Neural progenitor cell (in vitro differentiated cells): ENCODE measurements around the gene FAM78A. TPM values are rescaled to one million over a fixed set of nuclear protein-coding genes. Genes with fewer than 3 reads are reported as not detected.

ENCODE experiments used
- DNase-seq: peaks from one replicate; pipeline ENCODE4 v3.0.0-alpha.2; 2016; ENCODE audit warnings: low spot score
- H2AFZ ChIP-seq: fragments of 200-600 bp; sonication (generic); replicated peaks from 2 replicates; pipeline ENCODE4 v1.6.1; 2016; ENCODE audit warnings: antibody characterized with exemption
- H3F3A ChIP-seq: fragments of 200-600 bp; sonication (generic); 2 replicates; pipeline ENCODE4 v1.6.1; 2016; ENCODE audit warnings: antibody characterized with exemption, low read depth
- H3K27ac ChIP-seq: fragments of 200-600 bp; sonication (generic); 2 replicates; pipeline ENCODE4 v1.5.1; 2016; ENCODE audit warnings: mild to moderate bottlenecking
- H3K27me3 ChIP-seq: fragments of 200-600 bp; sonication (generic); 2 replicates; pipeline ENCODE4 v1.6.1; 2016; ENCODE audit warnings: mild to moderate bottlenecking, moderate library complexity
- H3K36me3 ChIP-seq: fragments of 200-600 bp; sonication (generic); 2 replicates; pipeline ENCODE4 v1.5.1; 2016
- H3K4me1 ChIP-seq: fragments of 200-600 bp; sonication (generic); 2 replicates; pipeline ENCODE4 v1.6.1; 2016; ENCODE audit warnings: mixed run types
- H3K4me2 ChIP-seq: fragments of 200-600 bp; sonication (generic); 2 replicates; pipeline ENCODE4 v1.6.1; 2016
- H3K4me3 ChIP-seq: fragments of 200-600 bp; sonication (generic); 2 replicates; pipeline ENCODE4 v1.5.1; 2016
- H3K79me2 ChIP-seq: fragments of 200-600 bp; sonication (generic); 2 replicates; pipeline ENCODE4 v1.6.1; 2016; ENCODE audit warnings: low read depth
- H3K9ac ChIP-seq: fragments of 200-600 bp; sonication (generic); 2 replicates; pipeline ENCODE4 v1.6.1; 2016
- H3K9me3 ChIP-seq: fragments of 200-600 bp; sonication (generic); 2 replicates; pipeline ENCODE4 v1.5.1; 2016; ENCODE audit warnings: low read depth
- H4K20me1 ChIP-seq: fragments of 200-600 bp; sonication (generic); 2 replicates; pipeline ENCODE4 v1.6.1; 2016; ENCODE audit warnings: low read depth
- H3K27ac Mint-ChIP-seq: 3 replicates; pipeline ENCODE4 v1.8.0; 2021; ENCODE audit warnings: mixed read lengths
- H3K27me3 Mint-ChIP-seq: 2 replicates; pipeline ENCODE4 v1.8.0; 2022; ENCODE audit warnings: low read depth, mild to moderate bottlenecking, inconsistent platforms, moderate library complexity, mixed read lengths; ENCODE audit not compliant: insufficient read depth
- H3K36me3 Mint-ChIP-seq: 3 replicates; pipeline ENCODE4 v1.8.0; 2021; ENCODE audit warnings: mixed read lengths
- H3K4me1 Mint-ChIP-seq: 3 replicates; pipeline ENCODE4 v1.8.0; 2021; ENCODE audit warnings: mixed read lengths
- H3K4me3 Mint-ChIP-seq: 3 replicates; pipeline ENCODE4 v1.8.0; 2021; ENCODE audit warnings: mild to moderate bottlenecking, moderate library complexity, mixed read lengths
- H3K9me3 Mint-ChIP-seq: 3 replicates; pipeline ENCODE4 v1.8.0; 2020; ENCODE audit warnings: mixed read lengths
- EZH2 ChIP-seq: fragments of 200-600 bp; sonication (generic); IDR thresholded peaks from 2 replicates; pipeline ENCODE4 v1.6.1; 2017; ENCODE audit warnings: antibody characterized with exemption, mild to moderate bottlenecking, moderate library complexity
- EZH2phosphoT487 ChIP-seq: fragments of 200-600 bp; sonication (generic); IDR thresholded peaks from 2 replicates; pipeline ENCODE4 v1.6.1; 2017; ENCODE audit warnings: antibody characterized with exemption
- total RNA-seq: library from RNA; depleted of rRNA; stranded (reverse); fragments of >200 nt; gene quantifications from 2 replicates; pipeline ENCODE4 v1.2.3, GENCODE V29; 2015; ENCODE audit warnings: low replicate concordance
- TF ChIP-seq, protein P1 (sequence below): fragments of 200-600 bp; sonication (generic); IDR thresholded peaks from 2 replicates; pipeline ENCODE4 v1.5.1; 2017; ENCODE audit warnings: antibody characterized with exemption, mild to moderate bottlenecking

The FAM78A gene
- total RNA-seq, 1 donor from 2014 or later: 0.32 TPM

DNA sequence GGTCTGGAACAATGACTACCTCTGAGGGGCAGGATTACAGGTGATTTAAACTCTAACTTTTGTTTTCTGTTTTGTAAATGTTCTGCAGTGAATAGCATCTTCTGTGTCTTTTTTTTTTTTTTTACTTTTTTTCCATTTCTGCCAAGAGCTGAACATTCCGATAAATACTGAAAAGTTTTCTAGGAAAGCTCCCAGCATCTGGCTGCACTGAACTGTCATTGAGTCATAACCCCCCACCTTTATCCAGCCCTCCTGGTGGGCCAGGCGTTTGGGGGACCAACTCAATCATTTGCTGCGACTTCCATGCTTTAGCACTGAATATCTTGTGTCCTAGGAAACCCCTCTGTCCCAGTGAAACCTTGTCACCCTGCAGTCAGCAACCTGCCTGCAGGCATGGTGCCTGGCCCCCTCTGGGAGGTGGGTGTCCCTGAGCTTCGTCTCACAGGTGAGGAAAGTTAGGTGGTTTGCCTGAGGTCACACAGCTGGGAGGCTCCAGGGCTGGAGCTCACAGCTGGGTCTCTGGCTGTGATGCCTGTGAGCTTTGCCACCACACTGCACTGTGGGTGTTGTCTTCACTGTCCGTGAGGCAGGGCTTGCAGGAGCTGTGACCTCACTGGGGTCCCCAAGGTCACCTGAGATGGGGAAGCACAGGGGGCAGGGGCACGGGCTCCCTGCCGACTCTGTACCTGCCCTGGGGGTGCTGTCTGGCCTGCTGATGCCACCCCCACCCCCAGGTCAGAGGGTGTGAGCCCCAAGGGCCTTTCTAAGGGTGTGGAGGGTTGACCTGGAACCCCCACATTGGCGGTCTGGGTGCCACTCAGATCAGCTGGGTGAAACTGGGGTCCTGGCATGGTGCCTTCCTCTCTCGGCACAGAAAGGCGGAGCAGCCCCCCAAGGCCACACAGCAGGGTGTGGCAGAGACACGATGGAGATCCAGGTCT lies 27.3 kb upstream of the FAM78A start:
- Mint-ChIP-seq H3K27me3 (peaks cover 11% of the 10 kb centered on the region), H3K4me1 (peaks cover 12% of the 10 kb centered on the region), H3K4me3 (no peak overlapping the region), H3K36me3 (peaks cover 1% of the 10 kb centered on the region), H3K27ac (no peak overlapping the region), H3K9me3 (no peaks in the 10 kb centered on the region)
- Histone ChIP-seq H3K79me2 (no peaks in the 10 kb centered on the region), H4K20me1 (no peaks in the 10 kb centered on the region), H2AFZ (no peak overlapping the region), H3K4me3 (no peak overlapping the region), H3K36me3 (no peaks in the 10 kb centered on the region), H3K4me2 (no peak overlapping the region), H3K9me3 (no peaks in the 10 kb centered on the region), H3K9ac (no peak overlapping the region), H3K27me3 (no peaks in the 10 kb centered on the region), H3F3A (no peaks in the 10 kb centered on the region), H3K27ac (no peak overlapping the region), H3K4me1 (no peaks in the 10 kb centered on the region)
- no peak for DNase-seq
- TF ChIP-seq, protein P1, sequence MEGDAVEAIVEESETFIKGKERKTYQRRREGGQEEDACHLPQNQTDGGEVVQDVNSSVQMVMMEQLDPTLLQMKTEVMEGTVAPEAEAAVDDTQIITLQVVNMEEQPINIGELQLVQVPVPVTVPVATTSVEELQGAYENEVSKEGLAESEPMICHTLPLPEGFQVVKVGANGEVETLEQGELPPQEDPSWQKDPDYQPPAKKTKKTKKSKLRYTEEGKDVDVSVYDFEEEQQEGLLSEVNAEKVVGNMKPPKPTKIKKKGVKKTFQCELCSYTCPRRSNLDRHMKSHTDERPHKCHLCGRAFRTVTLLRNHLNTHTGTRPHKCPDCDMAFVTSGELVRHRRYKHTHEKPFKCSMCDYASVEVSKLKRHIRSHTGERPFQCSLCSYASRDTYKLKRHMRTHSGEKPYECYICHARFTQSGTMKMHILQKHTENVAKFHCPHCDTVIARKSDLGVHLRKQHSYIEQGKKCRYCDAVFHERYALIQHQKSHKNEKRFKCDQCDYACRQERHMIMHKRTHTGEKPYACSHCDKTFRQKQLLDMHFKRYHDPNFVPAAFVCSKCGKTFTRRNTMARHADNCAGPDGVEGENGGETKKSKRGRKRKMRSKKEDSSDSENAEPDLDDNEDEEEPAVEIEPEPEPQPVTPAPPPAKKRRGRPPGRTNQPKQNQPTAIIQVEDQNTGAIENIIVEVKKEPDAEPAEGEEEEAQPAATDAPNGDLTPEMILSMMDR: no peak
- TF ChIP-seq EZH2 (no peak), EZH2phosphoT487 (no peak)

DNA sequence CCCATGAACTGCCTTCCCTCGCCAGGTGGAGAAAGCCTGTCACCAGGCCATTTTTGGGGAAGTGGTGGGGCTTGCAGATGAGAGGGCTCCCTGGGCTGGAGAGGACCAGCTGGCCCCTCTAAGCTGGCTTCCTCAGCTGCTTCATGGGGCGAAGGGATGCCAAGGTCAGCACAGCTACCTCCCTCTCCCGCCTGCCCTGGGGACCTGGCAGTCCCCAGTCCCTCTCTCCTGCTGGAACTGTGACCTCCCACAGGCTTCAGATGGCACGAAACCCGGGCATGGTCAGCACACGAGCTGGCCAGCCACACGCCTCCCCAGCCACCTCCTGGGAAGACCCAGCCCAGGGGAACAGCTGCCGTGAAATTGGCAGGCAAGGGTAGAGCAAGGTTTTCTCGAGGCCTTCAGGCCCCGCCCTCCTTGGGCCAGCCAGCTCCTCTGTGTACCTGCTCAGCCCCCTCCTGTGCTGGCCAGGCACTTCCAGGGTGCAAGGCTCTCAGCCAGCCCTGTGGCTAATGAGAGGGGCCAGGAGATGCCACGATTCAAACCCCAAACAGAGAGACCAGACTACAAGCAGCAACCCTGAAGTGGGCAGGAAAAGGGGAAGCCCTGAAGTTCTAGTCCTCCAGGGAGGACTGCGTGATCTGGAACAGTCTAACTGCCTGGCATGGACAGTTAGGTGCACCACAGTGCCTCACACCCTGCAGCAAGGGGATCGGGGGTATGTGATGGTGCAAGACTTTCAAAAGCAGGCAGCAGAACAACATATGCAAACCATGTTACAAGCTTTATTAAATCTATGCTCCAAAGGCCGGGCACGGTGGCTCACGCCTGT lies 26.1 kb upstream of the FAM78A start:
- H3K27me3 ChIP-seq: no peaks in the 10 kb centered on the region
- peaks cover 12% of the 10 kb centered on the region for H3K4me1 Mint-ChIP-seq
- no peak overlapping the region for H2AFZ ChIP-seq
- no peak for DNase-seq
- TF ChIP-seq, protein P1: no peak
- no peaks in the 10 kb centered on the region for H3K79me2 ChIP-seq
- no peak overlapping the region for H3K4me3 ChIP-seq
- no peaks in the 10 kb centered on the region for H3K36me3 Mint-ChIP-seq
- H3K27ac ChIP-seq: no peak overlapping the region
- no peaks in the 10 kb centered on the region for H3K9me3 Mint-ChIP-seq
- H4K20me1 ChIP-seq: no peaks in the 10 kb centered on the region
- H3K27ac Mint-ChIP-seq: no peak overlapping the region
- H3K36me3 ChIP-seq: no peaks in the 10 kb centered on the region
- H3K9ac ChIP-seq: no peak overlapping the region
- no peak overlapping the region for H3K4me3 Mint-ChIP-seq
- H3F3A ChIP-seq: no peaks in the 10 kb centered on the region
- H3K4me2 ChIP-seq: no peak overlapping the region
- peaks cover 11% of the 10 kb centered on the region for H3K27me3 Mint-ChIP-seq
- no peaks in the 10 kb centered on the region for H3K4me1 ChIP-seq
- no peaks in the 10 kb centered on the region for H3K9me3 ChIP-seq

DNA sequence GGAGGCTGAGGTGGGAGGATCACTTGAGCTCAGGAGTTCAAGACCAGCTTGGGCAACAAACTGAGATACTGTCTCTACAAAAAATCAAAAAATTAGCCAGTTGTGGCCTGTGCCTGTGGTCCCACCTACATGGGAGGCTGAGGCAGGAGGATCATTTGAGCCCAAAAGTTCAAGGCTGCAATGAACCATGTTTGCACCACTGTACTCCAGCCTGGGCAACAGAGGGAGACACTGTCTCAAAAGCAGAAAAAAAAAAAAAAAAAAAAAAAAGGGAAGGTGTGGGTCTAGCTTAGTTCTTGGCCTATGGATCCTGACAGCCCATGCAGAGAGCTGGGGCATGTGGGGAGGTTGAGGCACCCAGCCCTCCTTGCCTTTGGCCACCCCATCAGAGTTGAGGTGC lies 24.1 kb upstream of the FAM78A start:
- no peaks in the 10 kb centered on the region for H3K36me3 Mint-ChIP-seq
- Histone ChIP-seq H2AFZ (no peak overlapping the region), H3K79me2 (no peaks in the 10 kb centered on the region), H4K20me1 (no peaks in the 10 kb centered on the region), H3K9me3 (no peaks in the 10 kb centered on the region), H3K4me1 (no peaks in the 10 kb centered on the region), H3K4me3 (no peak overlapping the region), H3K9ac (no peak overlapping the region), H3K36me3 (no peaks in the 10 kb centered on the region), H3K27ac (no peak overlapping the region), H3K27me3 (no peaks in the 10 kb centered on the region), H3K4me2 (no peak overlapping the region), H3F3A (no peaks in the 10 kb centered on the region)
- H3K27me3 Mint-ChIP-seq: peaks cover 12% of the 10 kb centered on the region
- H3K4me3 Mint-ChIP-seq: no peak overlapping the region
- H3K9me3 Mint-ChIP-seq: no peaks in the 10 kb centered on the region
- no peak for DNase-seq
- no peak for TF ChIP-seq EZH2
- no peak for TF ChIP-seq EZH2phosphoT487
- TF ChIP-seq, protein P1: no peak
- peaks cover 8% of the 10 kb centered on the region for H3K4me1 Mint-ChIP-seq
- H3K27ac Mint-ChIP-seq: no peak overlapping the region
